GM20431 (cell line): ENCODE measurements around the gene FFAR3.
"Not testable (repeated sequence)": the region's sequence is repeated elsewhere in the genome, so short reads cannot be mapped to it uniquely, and the experiment has no call there.

ENCODE experiments used
- in situ Hi-C: fragments of 300-500 bp; cut with MseI, MboI; formaldehyde crosslinking; loops from one replicate; pipeline ENCODE4 v1.15.0; 2020; ENCODE audit warnings: low sequenced_read_pairs; ENCODE audit not compliant: unreplicated experiment

The FFAR3 gene

GRCh38 chr19:35348911-35349611 lies 9.2 kb upstream of the FFAR3 start:
- in situ Hi-C loops = no loop called here

- in situ Hi-C loops = loop anchor here (10.0 kb wide), 1 partner anchor 115 kb away; no protein-coding TSS in a partner anchor
Measured at GRCh38 chr19:35349614-35350521, 8.4 kb upstream of the FFAR3 start.

GRCh38 chr19:35350591-35350990 lies 7.7 kb upstream of the FFAR3 start:
- in situ Hi-C loops = loop anchor here (10.0 kb wide), 1 partner anchor 114 kb away; no protein-coding TSS in a partner anchor

- in situ Hi-C loops = loop anchor here (10.0 kb wide), 1 partner anchor 113 kb away; no protein-coding TSS in a partner anchor
Measured at GRCh38 chr19:35351411-35352176, 6.7 kb upstream of the FFAR3 start.

- in situ Hi-C loops = loop anchor here (10.0 kb wide), 1 partner anchor 113 kb away; no protein-coding TSS in a partner anchor
Measured at GRCh38 chr19:35352177-35352447, 6.1 kb upstream of the FFAR3 start.

- in situ Hi-C loops = loop anchor here (10.0 kb wide), 1 partner anchor 112 kb away; no protein-coding TSS in a partner anchor
Measured at GRCh38 chr19:35352448-35353304, 5.6 kb upstream of the FFAR3 start.

- in situ Hi-C loops = loop anchor here (10.0 kb wide), 1 partner anchor 111 kb away; no protein-coding TSS in a partner anchor
Measured at GRCh38 chr19:35353635-35354034, 4.6 kb upstream of the FFAR3 start.

- in situ Hi-C loops = loop anchor here (10.0 kb wide), 1 partner anchor 110 kb away; no protein-coding TSS in a partner anchor
Measured at GRCh38 chr19:35354898-35355297, 3.4 kb upstream of the FFAR3 start.

GRCh38 chr19:35355791-35356460 lies 2.3 kb upstream of the FFAR3 start:
- in situ Hi-C loops = loop anchor here (10.0 kb wide), 1 partner anchor 109 kb away; no protein-coding TSS in a partner anchor

- in situ Hi-C loops = loop anchor here (10.0 kb wide), 1 partner anchor 106 kb away; no protein-coding TSS in a partner anchor
Measured at GRCh38 chr19:35358834-35359233, 574 bp downstream of the FFAR3 start.

- in situ Hi-C loops = loop anchor here (10.0 kb wide), 1 partner anchor 105 kb away; no protein-coding TSS in a partner anchor
Measured at GRCh38 chr19:35359395-35359794, 1.1 kb downstream of the FFAR3 start.

- in situ Hi-C loops = not testable (repeated sequence)
Measured at GRCh38 chr19:35360081-35360480, 1.8 kb downstream of the FFAR3 start.

GRCh38 chr19:35360880-35361420 lies 2.7 kb downstream of the FFAR3 start:
- in situ Hi-C loops = no loop called here

GRCh38 chr19:35362261-35363000 lies 4.2 kb downstream of the FFAR3 start:
- in situ Hi-C loops = no loop called here

- in situ Hi-C loops = no loop called here
Measured at GRCh38 chr19:35363001-35363590, 4.8 kb downstream of the FFAR3 start.

GRCh38 chr19:35363711-35364425 lies 5.6 kb downstream of the FFAR3 start:
- in situ Hi-C loops = no loop called here

GRCh38 chr19:35365303-35365702 lies 7.0 kb downstream of the FFAR3 start:
- in situ Hi-C loops = no loop called here
